Stimulated activated CD8-positive, alpha-beta memory T cell treated with anti-CD3 and anti-CD28 coated beads, Interleukin-15, amount 100 ng/mL, for 1 hour (primary cell): Measurements from ENCODE around the gene DNAJC22.
A peak's percentile ranks its signal among the peaks of the same experiment; 100 is the strongest.
"Not testable (repeated sequence)": the region's sequence is repeated elsewhere in the genome, so short reads cannot be mapped to it uniquely, and the experiment has no call there.

Source experiments
- DNase-seq: peaks from one replicate; pipeline ENCODE4 v3.0.0-alpha.2; 2020; ENCODE audit warnings: low read depth

The DNAJC22 gene

DNA sequence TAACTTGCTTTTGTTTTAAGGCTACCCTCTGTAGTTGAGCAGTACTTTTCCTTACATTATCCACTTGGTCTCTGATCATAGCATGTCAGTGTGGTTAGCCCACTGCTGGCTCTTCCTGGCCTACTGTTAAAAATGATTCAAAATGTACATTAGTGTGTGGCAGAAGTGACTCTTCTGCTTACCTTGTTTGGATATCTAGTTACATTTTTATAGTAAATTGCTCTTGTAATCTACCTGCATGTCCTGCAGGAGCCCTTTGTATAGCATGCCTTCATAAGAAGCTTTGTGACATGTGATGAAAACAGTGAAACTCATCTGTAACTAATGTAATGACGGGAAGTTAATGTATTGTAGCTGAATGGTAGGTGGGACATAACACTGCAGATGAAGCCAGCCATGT, 28.7 kb downstream of the DNAJC22 start:
- no peak for DNase-seq

DNA sequence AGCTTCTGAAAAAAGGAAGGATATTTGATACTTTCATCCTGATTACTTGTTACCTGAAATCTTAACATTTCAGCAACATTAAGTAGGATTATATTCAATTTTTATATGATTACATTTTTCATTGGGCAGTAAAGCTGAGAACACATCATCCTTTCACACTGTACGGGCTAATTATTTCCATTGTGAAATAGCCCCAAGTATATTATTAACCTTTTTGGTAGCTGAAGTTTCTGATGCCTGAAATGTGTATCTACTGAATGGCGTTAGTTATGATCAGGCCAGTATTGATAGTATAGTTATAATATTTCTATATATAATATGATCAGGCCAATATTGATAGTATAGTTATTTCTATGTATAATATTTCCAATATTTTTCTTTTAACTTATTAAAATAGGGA, 30.7 kb downstream of the DNAJC22 start:
- DNase-seq = no peak

DNA sequence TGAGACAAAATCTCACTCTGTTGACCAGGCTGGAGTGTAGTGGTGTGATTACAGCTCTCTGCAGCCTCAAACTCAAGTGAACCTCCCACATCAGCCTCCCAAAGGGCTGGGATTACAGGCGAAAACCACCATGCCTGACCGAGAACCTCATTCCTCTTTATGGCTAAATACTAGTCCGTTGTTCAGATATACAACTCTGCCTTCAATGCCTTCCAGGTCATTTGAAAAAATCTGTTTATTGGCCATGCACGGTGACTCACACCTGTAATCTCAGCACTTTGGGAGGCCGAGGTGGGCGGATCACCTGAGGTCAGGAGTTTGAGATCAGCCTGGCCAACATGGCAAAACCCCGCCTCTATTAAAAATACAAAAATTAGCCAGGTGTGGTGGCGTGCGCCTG, 33.5 kb downstream of the DNAJC22 start:
- DNase-seq = not testable (repeated sequence)

DNA sequence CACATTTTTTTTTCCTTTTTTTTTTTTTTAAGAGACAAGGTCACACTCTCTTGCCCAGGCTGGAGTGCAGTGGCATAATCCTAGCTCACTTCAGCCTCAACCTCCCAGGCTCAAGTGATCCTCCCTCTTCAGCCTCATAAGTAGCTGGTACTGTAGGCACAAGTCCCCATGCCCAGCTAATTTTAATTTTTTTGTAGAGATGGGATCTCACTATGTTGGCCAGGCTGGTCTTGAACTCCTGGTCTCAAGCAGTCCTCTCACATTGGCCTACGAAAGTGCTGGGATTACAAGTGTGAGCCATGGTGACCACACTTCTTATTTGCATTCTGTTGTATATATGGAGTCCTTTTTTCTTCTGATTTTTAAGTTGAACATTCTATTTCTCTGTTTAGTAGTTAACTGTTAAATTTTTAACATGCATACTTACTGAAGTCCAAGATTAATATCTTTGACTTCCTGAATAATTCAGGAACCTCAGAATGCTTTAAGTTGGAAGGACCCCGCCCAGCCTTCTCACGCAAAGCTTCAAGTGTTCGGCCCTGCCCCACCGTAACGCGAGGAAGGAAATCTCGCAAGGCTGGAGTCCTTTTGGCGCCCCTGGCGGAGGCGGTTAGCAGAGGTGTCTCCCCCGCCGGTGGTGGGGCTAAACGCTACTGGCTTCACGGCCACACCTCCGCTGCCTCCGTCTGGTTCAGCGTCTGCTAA, 42.1 kb downstream of the DNAJC22 start:
- DNase-seq = peak; percentile 35

DNA sequence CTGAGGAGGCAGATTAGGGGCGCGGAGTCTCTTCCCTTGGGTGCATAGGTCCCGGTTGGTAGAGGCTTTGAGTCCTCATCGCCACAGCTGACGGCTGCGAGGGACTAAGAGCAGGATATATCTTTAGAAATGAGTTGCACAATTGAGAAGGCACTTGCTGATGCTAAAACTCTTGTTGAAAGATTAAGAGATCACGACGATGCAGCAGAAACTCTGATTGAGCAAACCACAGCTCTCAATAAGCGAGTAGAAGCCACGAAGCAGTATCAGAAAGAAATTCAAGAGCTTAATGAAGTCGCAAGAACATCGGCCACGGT, 42.7 kb downstream of the DNAJC22 start:
- no peak for DNase-seq

DNA sequence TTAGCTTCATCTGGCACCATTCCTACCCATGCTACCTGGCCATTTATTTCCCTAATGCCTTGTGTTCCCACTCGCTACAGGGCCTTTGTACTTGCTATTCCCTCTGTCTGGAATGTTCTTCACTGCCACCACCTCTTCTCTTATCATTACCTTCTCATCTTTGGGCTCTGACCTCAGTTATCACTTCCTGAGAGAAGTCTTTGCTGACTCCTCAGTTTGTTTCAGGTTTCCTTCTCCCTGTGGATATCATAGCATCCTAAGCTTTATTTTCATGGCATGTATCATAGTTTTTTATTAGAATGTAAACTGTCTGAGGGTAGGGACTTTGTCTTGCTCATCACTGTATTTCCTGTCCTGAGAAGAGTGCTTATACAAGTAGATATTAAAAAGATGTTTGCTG, 50.3 kb downstream of the DNAJC22 start:
- DNase-seq = no peak

DNA sequence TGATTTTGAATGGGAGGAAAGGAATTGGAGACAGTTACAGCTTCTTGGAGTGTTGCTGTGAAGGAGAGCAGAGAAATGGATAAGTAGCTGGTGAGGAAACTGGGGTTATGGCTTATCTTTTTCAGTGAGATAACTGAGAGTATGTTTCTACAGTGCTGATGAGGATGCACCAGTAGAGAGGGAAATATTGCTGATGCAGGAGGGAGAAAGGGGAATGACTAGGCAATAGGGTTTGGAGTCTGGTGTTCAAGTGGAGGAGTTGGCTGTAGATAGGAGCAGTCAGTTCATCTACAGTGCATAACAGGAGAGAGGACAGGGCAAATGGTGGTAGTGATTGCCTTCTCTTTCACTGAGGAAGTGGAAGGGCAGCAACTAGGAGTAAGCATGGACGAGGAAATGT, 53.6 kb downstream of the DNAJC22 start:
- no peak for DNase-seq
